SKM-1 treated with dmso at 0.1 percent for 144 hours (cell line): Measurements from ENCODE around the gene TSPAN2.

Experiments used
- DNase-seq: peaks from one replicate; lab custom pipeline; 2025; ENCODE audit not compliant: unreplicated experiment; lab: John Stamatoyannopoulos, UW

Gene TSPAN2

DNA sequence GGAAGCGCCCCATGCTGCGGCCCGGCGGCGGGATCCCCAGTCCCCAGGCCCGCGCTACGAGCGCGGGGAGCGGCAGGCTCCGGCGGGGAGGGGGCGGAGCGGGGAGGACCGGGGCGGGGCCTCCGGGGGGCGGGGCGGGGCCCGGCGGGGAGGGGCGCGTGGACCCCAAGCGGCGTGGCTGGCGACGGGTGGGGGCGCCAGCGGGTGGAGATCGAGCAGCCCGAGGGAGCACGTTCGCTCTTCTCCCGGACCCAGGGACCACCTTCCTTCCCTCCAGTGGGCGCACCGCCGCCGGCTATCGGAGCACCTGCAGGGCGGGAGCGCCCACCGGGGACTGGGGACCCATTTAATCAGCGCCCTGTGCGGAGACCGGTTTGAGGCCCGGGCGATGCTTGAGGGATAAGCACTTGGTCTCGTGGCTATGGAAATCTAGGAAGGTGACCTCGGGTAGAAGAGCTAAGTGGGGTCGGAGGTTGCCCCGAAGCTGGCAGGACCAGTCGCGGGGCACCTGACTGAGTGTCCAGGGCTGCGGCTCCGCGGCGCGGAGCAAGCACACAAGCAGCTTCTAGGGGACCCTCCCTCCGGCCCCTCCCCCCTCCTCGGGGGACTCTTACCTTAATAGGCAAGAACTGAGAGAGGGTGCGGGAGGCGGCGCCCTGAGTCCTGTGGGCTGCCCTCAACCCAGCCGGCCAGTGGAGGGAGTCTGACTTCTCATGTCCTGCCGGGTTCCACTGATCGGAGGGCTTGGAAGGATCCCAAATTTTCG is at the start of gene TSPAN2:
Gene TSPAN2, minus strand, starts transcription at position 84 of the 766 bp plus-strand sequence. Its CDS starts 71 bp downstream, at position 13.
- no peak for DNase-seq

DNA sequence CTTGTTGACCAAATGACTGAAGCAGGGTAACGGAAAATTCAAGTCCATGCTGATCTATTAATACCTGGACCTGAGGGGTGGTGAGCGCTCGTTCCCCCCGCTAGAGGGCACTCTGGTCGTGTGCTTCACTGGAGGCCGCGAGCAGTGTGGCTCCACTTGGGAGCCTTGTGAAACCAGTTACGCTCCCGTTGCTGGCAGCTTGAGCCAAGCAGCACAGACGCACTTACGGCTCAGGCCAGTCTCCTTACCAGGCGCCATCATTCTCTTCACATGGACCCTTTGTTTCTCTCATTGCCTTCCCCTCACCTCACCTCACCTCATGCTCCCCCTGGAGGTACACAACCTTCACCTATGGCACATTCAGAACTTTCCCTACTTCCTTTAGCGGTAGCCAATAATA is 49.7 kb upstream of the TSPAN2 start:
- peak; percentile 78 for DNase-seq

DNA sequence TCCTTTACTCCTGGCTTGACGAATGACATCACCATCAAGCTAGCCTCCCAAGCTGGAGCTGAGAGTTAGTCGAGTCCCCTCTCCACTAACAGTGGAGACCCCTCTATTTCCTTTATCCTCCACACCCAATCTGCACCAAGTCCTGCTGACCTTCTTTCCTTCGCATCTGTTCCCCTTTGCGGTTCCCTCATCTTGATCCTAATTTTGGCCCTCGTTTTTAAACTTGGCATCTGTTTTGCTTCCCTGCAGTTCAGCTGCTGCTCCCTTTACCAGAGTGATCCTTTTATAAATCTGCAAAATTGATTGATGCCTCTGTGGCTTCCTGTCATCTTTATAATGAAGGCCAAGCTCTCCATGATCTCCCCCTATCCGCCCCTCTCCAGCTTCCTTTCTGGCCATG is 49.0 kb upstream of the TSPAN2 start:
- DNase-seq = no peak

DNA sequence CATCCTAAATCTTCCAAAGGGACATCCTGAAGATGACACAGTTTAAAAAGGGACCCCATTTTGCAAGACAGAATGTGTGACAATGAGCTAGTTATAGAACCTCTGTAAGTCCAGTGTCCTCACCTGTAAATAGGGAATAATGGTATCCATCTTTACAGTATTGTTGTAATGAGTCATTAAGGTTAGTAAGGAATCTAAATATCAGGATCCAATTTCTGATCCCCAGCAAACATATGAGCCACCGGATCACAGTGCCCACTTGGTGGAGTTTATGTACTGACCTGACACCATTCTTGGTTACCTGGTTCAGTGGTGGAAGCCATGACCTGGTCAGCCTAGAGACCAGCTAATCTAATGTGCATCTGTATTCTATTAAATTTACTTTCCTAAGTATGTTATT is 47.9 kb upstream of the TSPAN2 start:
- DNase-seq = no peak

DNA sequence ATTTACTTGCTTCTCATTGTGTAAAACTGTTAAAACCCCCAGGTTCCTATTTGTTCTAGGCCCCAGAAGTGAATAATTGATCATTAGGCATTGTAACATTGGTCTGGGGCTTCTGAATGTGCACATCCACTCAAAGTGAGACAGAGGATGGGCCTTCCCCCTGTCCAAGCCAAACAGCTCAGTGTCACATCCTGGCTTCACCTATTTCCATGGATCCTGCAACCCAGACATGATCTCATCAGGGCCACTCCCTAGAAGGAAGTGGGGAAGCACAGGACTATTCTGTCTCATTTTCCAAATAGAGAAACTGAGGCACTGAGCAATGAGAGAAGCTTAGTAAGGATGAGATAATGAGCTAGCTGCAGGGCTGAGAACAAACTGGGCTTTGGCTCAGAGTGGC is 47.4 kb upstream of the TSPAN2 start:
- DNase-seq = no peak

- DNase-seq = no peak
Observed at GRCh38 chr1:115136106-115136505, 46.8 kb upstream of the TSPAN2 start.

GRCh38 chr1:115135681-115136080 is 46.4 kb upstream of the TSPAN2 start:
- no peak for DNase-seq

DNA sequence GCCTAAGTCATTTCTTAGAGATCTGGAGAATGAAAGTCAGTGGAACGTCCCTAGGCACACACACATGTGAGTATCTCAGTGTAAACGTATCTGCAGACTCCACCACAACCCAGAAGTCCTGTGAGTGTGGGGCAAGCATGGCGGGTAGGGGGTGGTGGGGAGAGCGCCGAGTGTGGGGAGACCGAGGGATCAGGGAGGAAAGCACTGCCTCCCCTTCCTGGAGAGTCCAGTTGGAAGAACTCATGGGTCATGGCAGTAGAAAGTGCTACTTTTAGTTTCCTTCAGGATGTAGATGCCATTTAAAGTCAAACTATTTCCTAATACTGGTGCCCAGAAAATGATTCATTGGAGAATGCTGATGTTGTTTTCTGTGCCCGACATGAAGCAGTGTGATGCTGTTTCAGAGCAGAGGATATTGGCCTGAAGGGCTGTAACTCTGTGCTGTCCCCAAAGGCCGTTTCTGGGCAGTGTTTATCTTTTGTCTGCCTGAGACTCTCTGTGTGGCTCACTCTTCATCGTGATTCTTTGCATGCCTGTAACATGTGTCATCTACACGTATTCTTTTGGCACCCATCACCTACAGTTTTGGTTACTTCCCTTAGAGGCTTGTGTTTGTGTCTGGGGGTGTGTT is 45.7 kb upstream of the TSPAN2 start:
- DNase-seq = no peak

DNA sequence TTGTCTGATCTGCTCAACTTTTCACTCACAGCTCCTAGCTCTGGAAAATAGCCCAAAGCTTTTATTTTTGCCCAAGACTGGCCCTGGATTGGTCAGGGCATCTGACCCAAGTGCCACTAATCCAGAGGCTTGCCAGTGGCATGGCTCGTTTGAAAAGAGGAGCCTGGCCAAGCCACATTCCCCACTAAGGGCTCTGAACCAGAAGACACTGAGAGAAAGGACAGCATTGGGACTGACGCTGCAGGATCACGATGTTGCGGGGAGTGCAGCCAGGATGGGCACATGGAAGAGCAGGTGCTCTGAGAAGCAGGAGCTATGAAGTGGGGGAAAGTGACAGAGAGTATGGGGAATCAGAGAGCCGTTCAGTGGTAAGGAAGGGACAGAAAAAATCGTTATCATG is 44.9 kb upstream of the TSPAN2 start:
- no peak for DNase-seq

- no peak for DNase-seq
Observed at GRCh38 chr1:115133440-115133839, 44.1 kb upstream of the TSPAN2 start.

GRCh38 chr1:115130786-115131185 is 41.5 kb upstream of the TSPAN2 start:
- no peak for DNase-seq

GRCh38 chr1:115129071-115129640 is 39.9 kb upstream of the TSPAN2 start:
- no peak for DNase-seq

GRCh38 chr1:115127539-115127938 is 38.2 kb upstream of the TSPAN2 start:
- DNase-seq = no peak

DNA sequence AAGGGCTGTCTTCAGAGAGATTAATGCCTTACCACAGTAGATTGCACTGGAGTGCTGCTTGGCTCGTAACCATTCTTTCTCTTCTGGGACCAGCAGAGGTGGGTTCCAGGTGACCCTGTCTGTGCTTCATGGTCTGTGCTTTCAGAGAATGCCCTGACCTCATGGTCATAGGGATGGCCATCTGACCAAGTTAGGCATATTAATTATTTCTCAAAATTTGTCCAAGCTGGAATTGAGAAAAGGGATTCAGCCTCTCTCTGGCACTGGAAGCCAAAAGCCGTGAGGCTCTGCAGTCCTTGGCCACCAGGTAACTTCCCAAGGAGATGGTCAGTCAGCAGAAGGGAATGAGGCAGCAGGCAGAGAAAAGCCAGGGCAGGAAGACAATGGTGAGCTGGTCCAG is 37.2 kb upstream of the TSPAN2 start:
- no peak for DNase-seq

DNA sequence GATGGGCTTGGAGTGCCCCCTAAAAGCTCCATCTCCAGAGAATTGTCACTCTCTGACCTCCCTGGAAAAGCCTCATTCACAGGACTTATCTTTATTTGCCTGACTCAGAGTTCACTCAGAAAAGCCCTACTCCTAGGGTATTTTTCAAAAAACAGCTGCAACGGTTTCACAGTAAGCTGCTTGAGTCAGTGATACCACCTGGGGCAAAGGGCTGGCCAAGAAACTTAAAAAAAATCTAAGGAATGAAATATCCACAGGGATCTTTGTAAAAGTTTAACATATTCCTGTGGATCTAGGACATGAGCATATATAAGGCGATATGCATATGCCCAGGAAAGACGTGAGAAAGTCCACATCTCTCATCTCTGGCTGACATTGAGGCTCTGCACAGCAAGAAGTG is 33.8 kb upstream of the TSPAN2 start:
- no peak for DNase-seq

- DNase-seq = no peak
Observed at GRCh38 chr1:115121793-115122192, 32.5 kb upstream of the TSPAN2 start.

GRCh38 chr1:115120296-115120695 is 31.0 kb upstream of the TSPAN2 start:
- no peak for DNase-seq

GRCh38 chr1:115118611-115119010 is 29.3 kb upstream of the TSPAN2 start:
- no peak for DNase-seq

- DNase-seq = no peak
Observed at GRCh38 chr1:115118086-115118485, 28.8 kb upstream of the TSPAN2 start.

DNA sequence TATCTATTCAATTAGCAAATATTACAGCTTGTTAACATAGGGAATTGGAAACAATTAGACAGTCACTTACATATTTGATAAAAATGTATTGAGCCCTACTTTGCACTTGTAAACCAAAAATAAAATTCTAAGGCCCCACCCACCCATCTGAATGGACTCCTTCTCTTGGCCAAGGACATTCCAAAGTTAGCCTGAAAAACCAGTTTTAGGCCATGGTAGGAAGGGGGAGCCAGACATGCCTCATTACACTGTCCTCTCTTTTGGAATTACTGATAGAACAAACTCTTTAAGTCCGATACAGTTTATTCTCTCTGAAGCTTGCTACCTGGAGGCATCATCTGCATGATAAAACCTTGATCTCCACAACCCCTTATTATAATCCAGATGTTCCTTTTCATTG is 28.0 kb upstream of the TSPAN2 start:
- no peak for DNase-seq

- no peak for DNase-seq
Observed at GRCh38 chr1:115116512-115116911, 27.2 kb upstream of the TSPAN2 start.

DNA sequence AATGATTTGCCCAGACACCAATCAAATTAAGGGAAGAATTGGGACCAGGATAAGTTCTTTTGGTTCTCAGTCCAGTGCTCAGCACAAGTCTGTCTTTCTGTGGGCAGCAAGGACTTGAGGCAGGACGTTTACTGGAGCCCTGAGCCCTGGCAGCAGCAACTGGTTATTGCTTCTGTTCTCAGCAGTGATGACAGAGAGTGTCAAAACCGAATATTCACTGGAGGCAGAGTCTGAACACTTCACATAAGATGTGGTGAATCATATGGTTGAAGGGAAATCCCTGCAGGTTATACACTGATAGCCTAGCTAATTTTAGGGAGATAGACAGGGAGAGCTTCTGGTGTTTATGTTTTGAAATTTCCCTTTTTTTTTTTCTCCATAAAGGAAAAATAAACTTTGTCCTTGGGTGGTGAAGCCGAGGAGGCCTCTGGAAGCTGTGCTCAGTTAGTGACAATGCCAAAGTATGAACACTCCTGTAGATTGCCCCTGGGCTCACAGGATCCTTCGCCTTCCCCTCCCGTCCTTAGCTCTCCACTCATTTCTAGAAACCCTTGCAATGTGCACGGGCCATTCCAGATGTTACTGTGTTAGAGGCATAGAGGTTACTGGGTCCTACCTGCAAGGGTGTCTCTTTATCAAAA is 26.3 kb upstream of the TSPAN2 start:
- no peak for DNase-seq
